Mesenchymal stem cell (in vitro differentiated cells and primary cell): ENCODE measurements around the gene YWHAG. TPM values are rescaled to one million over a fixed set of nuclear protein-coding genes. Genes with fewer than 3 reads are reported as not detected.

Experiments used
- DNase-seq: peaks from one replicate; pipeline ENCODE4 v3.0.0-alpha.2; 2013
- H2AFZ ChIP-seq: one replicate; pipeline ENCODE4 v1.6.1; 2013; ENCODE audit warnings: low read depth, mild to moderate bottlenecking, control low read depth, inconsistent platforms, low read length, moderate library complexity
- H2AK5ac ChIP-seq: 2 replicates; pipeline ENCODE4 v1.6.1; 2013; ENCODE audit warnings: low read length, moderate library complexity, mild to moderate bottlenecking, inconsistent platforms; ENCODE audit not compliant: severe bottlenecking
- H2BK120ac ChIP-seq: one replicate; pipeline ENCODE4 v1.6.1; 2013; ENCODE audit warnings: low read depth, mild to moderate bottlenecking, inconsistent platforms, low read length, moderate library complexity
- H2BK12ac ChIP-seq, 2 experiments: one replicate each; pipeline ENCODE4 v1.6.1; 2013; ENCODE audit warnings: inconsistent platforms in 2 of 2, low read length in 2 of 2, mild to moderate bottlenecking in 2 of 2, moderate library complexity in 2 of 2, control low read depth in 1 of 2
- H2BK15ac ChIP-seq: one replicate; pipeline ENCODE4 v1.6.1; 2013; ENCODE audit warnings: mild to moderate bottlenecking, low read depth, inconsistent platforms; ENCODE audit not compliant: poor library complexity, severe bottlenecking
- H2BK5ac ChIP-seq: 2 replicates; pipeline ENCODE4 v1.6.1; 2013; ENCODE audit warnings: low read depth, mild to moderate bottlenecking, low read length, control low read depth, inconsistent platforms; ENCODE audit not compliant: poor library complexity, severe bottlenecking
- H3K14ac ChIP-seq, 2 experiments: one replicate each; pipeline ENCODE4 v1.6.1; 2013; ENCODE audit warnings: inconsistent platforms in 2 of 2, low read length in 2 of 2, control low read depth in 1 of 2, mild to moderate bottlenecking in 1 of 2, moderate library complexity in 1 of 2
- H3K18ac ChIP-seq, 2 experiments: one replicate each; pipeline ENCODE4 v1.6.1; 2013; ENCODE audit warnings: inconsistent platforms in 2 of 2, low read length in 2 of 2, control low read depth in 1 of 2, low read depth in 1 of 2, mild to moderate bottlenecking in 1 of 2
- H3K23ac ChIP-seq, 2 experiments: one replicate each; pipeline ENCODE4 v1.6.1; 2013; ENCODE audit warnings: inconsistent platforms in 2 of 2, low read length in 2 of 2, mild to moderate bottlenecking in 2 of 2, moderate library complexity in 2 of 2, control low read depth in 1 of 2
- H3K27ac ChIP-seq: 2 replicates; pipeline ENCODE4 v1.5.1; 2013; ENCODE audit warnings: mild to moderate bottlenecking, moderate library complexity, low read length, control low read depth, inconsistent platforms; ENCODE audit not compliant: poor library complexity, severe bottlenecking
- H3K27me3 ChIP-seq, 2 experiments: 2 replicates each; pipeline versions ENCODE4 v1.6.1 to v1.7.0; 2013; ENCODE audit warnings: low read length in 2 of 2, mild to moderate bottlenecking in 2 of 2, moderate library complexity in 2 of 2, control low read depth in 1 of 2, inconsistent platforms in 1 of 2; ENCODE audit not compliant: control insufficient read depth in 1 of 2, insufficient read depth in 1 of 2
- H3K36me3 ChIP-seq, 2 experiments: 2 replicates each; pipeline versions ENCODE4 v1.6.1 to v1.7.0; 2013; ENCODE audit warnings: low read length in 2 of 2, control low read depth in 1 of 2, inconsistent platforms in 1 of 2, low read depth in 1 of 2, mild to moderate bottlenecking in 1 of 2; ENCODE audit not compliant: insufficient read depth in 2 of 2, control insufficient read depth in 1 of 2
- H3K4ac ChIP-seq, 2 experiments: one replicate each; pipeline ENCODE4 v1.6.1; 2013; ENCODE audit warnings: inconsistent platforms in 2 of 2, low read length in 2 of 2, mild to moderate bottlenecking in 2 of 2, moderate library complexity in 2 of 2, control low read depth in 1 of 2, low read depth in 1 of 2
- H3K4me1 ChIP-seq: 2 replicates; pipeline ENCODE4 v1.6.1; 2013; ENCODE audit warnings: low read depth, low read length, control low read depth; ENCODE audit not compliant: control insufficient read depth, insufficient read depth
- H3K4me2 ChIP-seq: 2 replicates; pipeline ENCODE4 v1.6.1; 2013; ENCODE audit warnings: low read length, mild to moderate bottlenecking, inconsistent platforms; ENCODE audit not compliant: poor library complexity, severe bottlenecking
- H3K4me3 ChIP-seq, 2 experiments: 2 replicates each; pipeline versions ENCODE4 v1.5.1 to v1.7.0; 2013; ENCODE audit warnings: low read length in 2 of 2, mild to moderate bottlenecking in 2 of 2, control low read depth in 1 of 2, low read depth in 1 of 2; ENCODE audit not compliant: insufficient read depth in 1 of 2
- H3K79me1 ChIP-seq: replicated peaks from 2 replicates; pipeline ENCODE4 v1.6.1; 2013; ENCODE audit warnings: mild to moderate bottlenecking, control low read depth, low read length, inconsistent platforms; ENCODE audit not compliant: poor library complexity, severe bottlenecking
- H3K9ac ChIP-seq: 2 replicates; pipeline ENCODE4 v1.7.0; 2013; ENCODE audit warnings: mild to moderate bottlenecking, low read length, moderate library complexity
- H3K9me3 ChIP-seq: 2 replicates; pipeline ENCODE4 v1.7.0; 2013; ENCODE audit warnings: mild to moderate bottlenecking, low read length; ENCODE audit not compliant: control insufficient read depth
- H4K8ac ChIP-seq: one replicate; pipeline ENCODE4 v1.6.1; 2013; ENCODE audit warnings: inconsistent platforms, mild to moderate bottlenecking, low read length, moderate library complexity
- H4K91ac ChIP-seq: one replicate; pipeline ENCODE4 v1.6.1; 2013; ENCODE audit warnings: mild to moderate bottlenecking, low read length, inconsistent platforms
- WGBS: methylation state at CpG from one replicate; pipeline ENCODE4 v1.1.7; 2013; ENCODE audit warnings: mixed read lengths; 5-methylcytosine and 5-hydroxymethylcytosine counted together
- polyA plus RNA-seq, 2 experiments: library from polyadenylated mRNA; stranded (reverse); fragments of 200-250 nt; gene quantifications; one replicate each; pipeline ENCODE4 v1.2.3, GENCODE V29; 2013

YWHAG gene
- 106 TPM for polyA plus RNA-seq (2013, experiment 1 of 2)
- polyA plus RNA-seq (2013, experiment 2 of 2), result 107 TPM

DNA sequence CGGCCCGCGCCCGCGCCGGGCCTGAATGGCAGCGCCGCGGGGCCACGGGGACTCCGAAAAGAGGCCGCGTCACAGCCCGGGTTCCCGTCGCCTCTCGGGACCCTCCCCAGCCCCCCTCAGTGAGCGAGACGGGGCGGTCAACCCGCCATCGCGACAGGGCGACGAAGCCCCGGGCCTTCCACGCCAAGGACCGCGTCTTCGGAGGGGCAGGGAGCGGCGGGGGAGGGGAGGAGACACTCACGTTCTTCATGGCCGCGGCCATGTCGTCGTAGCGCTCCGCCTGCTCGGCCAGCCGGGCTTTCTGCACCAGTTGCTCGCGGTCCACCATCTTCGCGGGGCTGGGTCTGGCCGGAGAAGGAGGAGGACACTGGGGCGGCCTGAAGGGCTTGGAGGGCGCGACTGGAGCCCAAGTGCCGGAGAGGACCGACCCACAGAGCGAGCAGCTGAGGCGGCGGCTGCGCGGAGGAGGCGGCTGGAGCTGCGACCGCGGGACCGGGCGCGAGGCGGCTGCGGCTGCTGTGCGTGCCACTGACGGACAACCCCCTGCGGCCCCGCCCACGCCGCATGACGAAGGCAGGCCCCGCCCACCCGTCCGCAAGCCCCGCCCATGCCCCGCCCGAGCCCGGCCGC lies at the start of gene YWHAG:
Gene YWHAG, minus strand, starts transcription at position 511 of the 630 bp plus-strand sequence. Its CDS starts 183 bp downstream, at position 328.
- H2BK5ac ChIP-seq, result peak within 1 kb of the TSS; percentile 97
- peaks cover 12 to 31% of the 10 kb centered on the region in 2 experiments for H3K36me3 ChIP-seq
- peak within 1 kb of the TSS in 1 of 2 experiments; percentile 99 for H3K14ac ChIP-seq
- H4K91ac ChIP-seq, result peak within 1 kb of the TSS; percentile 97
- peak within 1 kb of the TSS; percentile 96 for H3K9ac ChIP-seq
- peak within 1 kb of the TSS; percentile 37 for H2AK5ac ChIP-seq
- no peaks in the 10 kb centered on the region for H3K27me3 ChIP-seq
- H3K18ac ChIP-seq, result peak within 1 kb of the TSS; percentile 99 to 100
- H3K4ac ChIP-seq, result peak within 1 kb of the TSS; percentile 89 to 90
- H4K8ac ChIP-seq, result peak within 1 kb of the TSS; percentile 90
- H2AFZ ChIP-seq, result peak within 1 kb of the TSS; percentile 93
- peaks cover 1% of the 10 kb centered on the region for H3K79me1 ChIP-seq
- H3K9me3 ChIP-seq, result no peaks in the 10 kb centered on the region
- H3K4me1 ChIP-seq, result peaks cover 6% of the 10 kb centered on the region
- peak within 1 kb of the TSS; percentile 97 for H3K27ac ChIP-seq
- peak; percentile 87 for DNase-seq
- H3K4me3 ChIP-seq, result peak within 1 kb of the TSS; percentile 89 to 99
- peak within 1 kb of the TSS; percentile 94 for H2BK120ac ChIP-seq
- peak within 1 kb of the TSS in 1 of 2 experiments; percentile 100 for H3K23ac ChIP-seq
- H3K4me2 ChIP-seq, result peak within 1 kb of the TSS; percentile 74
- peak within 1 kb of the TSS; percentile 89 to 94 for H2BK12ac ChIP-seq
- H2BK15ac ChIP-seq, result peak within 1 kb of the TSS; percentile 98
- under 1% methylated on average over 44 of the region's 80 CpGs for WGBS

DNA sequence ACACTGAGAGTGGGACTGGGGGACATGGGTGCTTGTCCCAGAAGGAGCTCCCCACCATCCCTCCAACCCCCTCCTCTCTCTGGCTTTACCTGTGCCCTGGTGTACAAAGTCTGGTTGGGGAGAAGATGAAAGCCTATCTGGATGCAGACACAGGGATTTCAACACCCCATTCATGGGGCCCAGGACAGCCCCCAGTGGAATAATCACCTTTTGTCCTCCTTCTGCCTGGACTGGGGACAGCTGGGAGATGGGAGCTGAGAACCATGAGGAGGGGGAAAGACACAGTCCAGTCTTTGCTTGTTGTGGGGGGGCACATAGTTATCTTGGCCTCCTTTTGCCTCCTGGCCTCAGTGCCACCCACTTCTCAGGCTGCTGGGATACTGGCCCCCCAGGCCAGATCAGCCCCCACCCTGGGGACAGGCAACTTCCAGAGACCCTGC lies 49.4 kb upstream of the YWHAG start:
- H3K14ac ChIP-seq, result no peak overlapping the region
- no peak overlapping the region for H2BK15ac ChIP-seq
- H4K8ac ChIP-seq, result no peak overlapping the region
- DNase-seq, result no peak
- no peak overlapping the region for H3K4me3 ChIP-seq
- no peak overlapping the region for H3K27ac ChIP-seq
- H3K36me3 ChIP-seq, result no peaks in the 10 kb centered on the region
- H3K9ac ChIP-seq, result no peak overlapping the region
- H2BK120ac ChIP-seq, result no peak overlapping the region
- no peak overlapping the region for H2BK12ac ChIP-seq
- no peak overlapping the region for H2BK5ac ChIP-seq
- no peak overlapping the region for H3K23ac ChIP-seq
- H3K27me3 ChIP-seq, result peaks cover 0 to 12% of the 10 kb centered on the region in 2 experiments
- no peaks in the 10 kb centered on the region for H3K9me3 ChIP-seq
- H3K79me1 ChIP-seq, result no peaks in the 10 kb centered on the region
- H3K4me2 ChIP-seq, result no peak overlapping the region
- H2AFZ ChIP-seq, result no peak overlapping the region
- H3K4ac ChIP-seq, result no peak overlapping the region
- H3K4me1 ChIP-seq, result peaks cover 2% of the 10 kb centered on the region
- no peak overlapping the region for H3K18ac ChIP-seq
- no peak overlapping the region for H2AK5ac ChIP-seq
- no peak overlapping the region for H4K91ac ChIP-seq

GRCh38 chr7:76407718-76408117 lies 48.9 kb upstream of the YWHAG start:
- no peak overlapping the region for H2BK12ac ChIP-seq
- H3K9me3 ChIP-seq, result no peaks in the 10 kb centered on the region
- no peak overlapping the region for H2BK5ac ChIP-seq
- no peak overlapping the region for H3K4me2 ChIP-seq
- H3K23ac ChIP-seq, result no peak overlapping the region
- no peak overlapping the region for H2AK5ac ChIP-seq
- H4K91ac ChIP-seq, result no peak overlapping the region
- 74% methylated on average over 2 of the region's 4 CpGs for WGBS
- no peaks in the 10 kb centered on the region for H3K36me3 ChIP-seq
- H2BK120ac ChIP-seq, result no peak overlapping the region
- no peak for DNase-seq
- H3K27ac ChIP-seq, result no peak overlapping the region
- H3K4ac ChIP-seq, result no peak overlapping the region
- no peak overlapping the region for H2AFZ ChIP-seq
- H3K9ac ChIP-seq, result no peak overlapping the region
- no peak overlapping the region for H3K18ac ChIP-seq
- H4K8ac ChIP-seq, result no peak overlapping the region
- no peaks in the 10 kb centered on the region for H3K79me1 ChIP-seq
- H3K4me3 ChIP-seq, result no peak overlapping the region
- H3K14ac ChIP-seq, result no peak overlapping the region
- peaks cover 2% of the 10 kb centered on the region for H3K4me1 ChIP-seq
- no peak overlapping the region for H2BK15ac ChIP-seq
- H3K27me3 ChIP-seq, result peaks cover 0 to 12% of the 10 kb centered on the region in 2 experiments

DNA sequence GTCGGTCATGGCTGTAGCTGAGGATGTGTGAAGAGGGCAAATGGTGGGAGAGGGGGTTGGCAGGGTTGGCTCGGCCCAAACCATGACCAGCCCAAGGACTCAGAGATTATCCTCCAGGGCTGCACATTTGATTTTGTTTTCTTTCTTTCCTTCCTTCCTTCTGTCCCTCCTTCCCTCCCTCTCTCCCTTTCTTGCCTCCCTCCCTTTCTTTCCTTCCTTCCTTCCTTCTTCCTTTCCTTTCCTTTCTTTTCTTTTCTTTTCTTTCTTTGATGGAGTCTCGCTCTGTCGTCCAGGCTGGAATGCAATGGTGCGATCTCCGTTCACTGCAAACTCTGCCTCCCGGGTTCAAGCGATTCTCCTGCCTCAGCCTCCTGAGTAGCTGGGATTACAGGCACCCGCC lies 46.9 kb upstream of the YWHAG start:
- Histone ChIP-seq H2BK120ac (no peak overlapping the region), H2BK15ac (no peak overlapping the region), H3K4me1 (peaks cover 2% of the 10 kb centered on the region), H2AK5ac (no peak overlapping the region), H3K18ac (no peak overlapping the region), H3K4me3 (no peak overlapping the region), H3K4me2 (no peak overlapping the region), H2BK12ac (no peak overlapping the region), H3K4ac (no peak overlapping the region), H2BK5ac (no peak overlapping the region), H3K36me3 (no peaks in the 10 kb centered on the region), H3K9me3 (no peaks in the 10 kb centered on the region), H3K79me1 (no peaks in the 10 kb centered on the region), H3K9ac (no peak overlapping the region), H3K27me3 (peaks cover 0 to 8% of the 10 kb centered on the region in 2 experiments), H4K8ac (no peak overlapping the region), H3K27ac (no peak overlapping the region), H4K91ac (no peak overlapping the region), H3K14ac (no peak overlapping the region), H2AFZ (no peak overlapping the region), H3K23ac (no peak overlapping the region)
- no peak for DNase-seq
- WGBS, result 87% methylated on average over 8 of the region's 9 CpGs
